Measurements from ENCODE around the gene ZNF865.

ZNF865 gene

GRCh38 chr19:55649268-55650125 lies 44.0 kb downstream of the ZNF865 start:
- H3K4me3 ChIP-seq (ENCODE audit: low read depth, low read length), result no peak overlapping the region

GRCh38 chr19:55650126-55650557 lies 44.7 kb downstream of the ZNF865 start:
- Histone ChIP-seq H3K4me3 (ENCODE audit: low read depth, low read length) (no peak overlapping the region), H3K27me3 (no peaks in the 10 kb centered on the region), H3K36me3 (peaks cover 10% of the 10 kb centered on the region), H3K9me3 (no peaks in the 10 kb centered on the region), H3K4me1 (peaks cover 4% of the 10 kb centered on the region)
- no peak for DNase-seq
- no peak for TF ChIP-seq CTCF (IDR thresholded peaks at IDR 0.05; ENCODE audit: low read depth, low read length)

More at GRCh38 chr19:55649268-55650125, 44.0 kb downstream of the ZNF865 start:
- Histone ChIP-seq H3K4me1 (peaks cover 4% of the 10 kb centered on the region), H3K9me3 (no peaks in the 10 kb centered on the region), H3K27me3 (no peaks in the 10 kb centered on the region), H3K36me3 (peaks cover 16% of the 10 kb centered on the region)
- TF ChIP-seq CTCF (IDR thresholded peaks at IDR 0.05; ENCODE audit: low read depth, low read length), result no peak
- DNase-seq, result no peak

GRCh38 chr19:55650602-55651230 lies 45.3 kb downstream of the ZNF865 start:
- peaks cover 7% of the 10 kb centered on the region for H3K36me3 ChIP-seq
- no peak overlapping the region for H3K4me3 ChIP-seq (ENCODE audit: low read depth, low read length)
- TF ChIP-seq CTCF (IDR thresholded peaks at IDR 0.05; ENCODE audit: low read depth, low read length), result no peak
- H3K27me3 ChIP-seq, result no peaks in the 10 kb centered on the region
- no peak for DNase-seq
- no peaks in the 10 kb centered on the region for H3K9me3 ChIP-seq
- H3K4me1 ChIP-seq, result peaks cover 4% of the 10 kb centered on the region

GRCh38 chr19:55651236-55651635 lies 45.8 kb downstream of the ZNF865 start:
- Histone ChIP-seq H3K36me3 (peaks cover 11% of the 10 kb centered on the region), H3K4me3 (ENCODE audit: low read depth, low read length) (no peak overlapping the region), H3K9me3 (no peaks in the 10 kb centered on the region), H3K4me1 (peaks cover 4% of the 10 kb centered on the region), H3K27me3 (no peaks in the 10 kb centered on the region)
- DNase-seq, result no peak
- TF ChIP-seq CTCF (IDR thresholded peaks at IDR 0.05; ENCODE audit: low read depth, low read length), result no peak

- H3K4me3 ChIP-seq (ENCODE audit: low read depth, low read length), result no peak overlapping the region
- no peaks in the 10 kb centered on the region for H3K27me3 ChIP-seq
- H3K4me1 ChIP-seq, result no peaks in the 10 kb centered on the region; the same call in 1 of the 2 replicates
- no peak for TF ChIP-seq CTCF (IDR thresholded peaks at IDR 0.05; ENCODE audit: low read depth, low read length)
- DNase-seq, result no peak
- H3K36me3 ChIP-seq, result peaks cover 21% of the 10 kb centered on the region
- H3K9me3 ChIP-seq, result no peaks in the 10 kb centered on the region
These were observed 47.1 kb downstream of the ZNF865 start for GRCh38 chr19:55652311-55653128.
